ENCODE data around the gene BRAT1. TPM values are rescaled to one million over a fixed set of nuclear protein-coding genes. Genes with fewer than 3 reads are reported as not detected.
"Not testable (repeated sequence)": the region's sequence is repeated elsewhere in the genome, so short reads cannot be mapped to it uniquely, and the experiment has no call there.

BRAT1 gene
- total and polyA plus RNA-seq, 2 donors, result 18.2 to 30.9 TPM

DNA sequence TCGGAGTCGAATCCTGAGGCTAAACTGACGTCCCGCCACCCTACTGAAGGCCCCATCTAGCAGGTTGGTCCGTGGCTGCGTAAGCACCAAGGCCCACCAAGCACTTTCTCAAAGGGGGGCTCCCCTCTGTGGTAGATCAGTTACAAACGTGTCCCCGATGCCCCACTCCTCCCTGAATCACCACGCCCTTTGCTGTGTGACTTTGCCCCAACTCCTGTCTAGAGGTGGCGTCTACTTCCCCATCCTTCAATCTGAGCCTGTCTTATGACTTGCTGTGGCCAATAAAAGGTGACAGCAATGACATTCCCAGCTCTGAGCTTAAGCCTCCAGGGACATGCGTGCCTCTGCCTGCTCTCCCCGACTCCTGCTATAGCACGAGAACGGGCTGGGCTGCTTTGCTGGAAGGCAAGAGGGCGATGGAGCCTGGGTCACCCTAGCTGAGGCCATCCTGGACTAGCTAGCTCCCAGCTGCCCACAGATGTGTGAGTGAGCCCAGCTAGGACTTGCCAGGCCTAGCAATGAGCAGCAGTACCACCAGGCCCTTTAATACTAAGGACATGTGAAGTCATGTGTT is 23.0 kb downstream of the BRAT1 start:
- H3K27ac ChIP-seq (ENCODE audit: low read depth); H3K36me3 ChIP-seq (ENCODE audit: insufficient read depth); DNase-seq (ENCODE audit: extremely low spot score); H3K4me1 ChIP-seq (ENCODE audit: insufficient read depth); H3K4me3 ChIP-seq (ENCODE audit: low read depth, low read length): not testable (repeated sequence)
- WGBS, result 83% methylated on average over 10 of the region's 15 CpGs

GRCh38 chr7:2531796-2532110 is 23.6 kb downstream of the BRAT1 start:
- H3K36me3 ChIP-seq (ENCODE audit: insufficient read depth); H3K27ac ChIP-seq (ENCODE audit: low read depth); H3K4me3 ChIP-seq (ENCODE audit: low read depth, low read length); DNase-seq (ENCODE audit: extremely low spot score); H3K4me1 ChIP-seq (ENCODE audit: insufficient read depth): not testable (repeated sequence)
- WGBS, result 37% methylated on average over 10 of the region's 17 CpGs

GRCh38 chr7:2530994-2531795 is 24.1 kb downstream of the BRAT1 start:
- not testable (repeated sequence) for H3K36me3 ChIP-seq (ENCODE audit: insufficient read depth); H3K4me3 ChIP-seq (ENCODE audit: low read depth, low read length); H3K4me1 ChIP-seq (ENCODE audit: insufficient read depth); DNase-seq (ENCODE audit: extremely low spot score); H3K27ac ChIP-seq (ENCODE audit: low read depth)
- WGBS, result 52% methylated on average over 37 of the region's 43 CpGs

- no peaks in the 10 kb centered on the region for H3K4me1 ChIP-seq (ENCODE audit: insufficient read depth)
- H3K27ac ChIP-seq (ENCODE audit: low read depth), result peak overlapping the region; percentile 65
- WGBS, result 69% methylated on average over 16 of the region's 16 CpGs
- DNase-seq (ENCODE audit: extremely low spot score), result no peak
- no peaks in the 10 kb centered on the region for H3K36me3 ChIP-seq (ENCODE audit: insufficient read depth)
- no peak overlapping the region for H3K4me3 ChIP-seq (ENCODE audit: low read depth, low read length)
Measured at GRCh38 chr7:2530071-2530987, 25.0 kb downstream of the BRAT1 start.

DNA sequence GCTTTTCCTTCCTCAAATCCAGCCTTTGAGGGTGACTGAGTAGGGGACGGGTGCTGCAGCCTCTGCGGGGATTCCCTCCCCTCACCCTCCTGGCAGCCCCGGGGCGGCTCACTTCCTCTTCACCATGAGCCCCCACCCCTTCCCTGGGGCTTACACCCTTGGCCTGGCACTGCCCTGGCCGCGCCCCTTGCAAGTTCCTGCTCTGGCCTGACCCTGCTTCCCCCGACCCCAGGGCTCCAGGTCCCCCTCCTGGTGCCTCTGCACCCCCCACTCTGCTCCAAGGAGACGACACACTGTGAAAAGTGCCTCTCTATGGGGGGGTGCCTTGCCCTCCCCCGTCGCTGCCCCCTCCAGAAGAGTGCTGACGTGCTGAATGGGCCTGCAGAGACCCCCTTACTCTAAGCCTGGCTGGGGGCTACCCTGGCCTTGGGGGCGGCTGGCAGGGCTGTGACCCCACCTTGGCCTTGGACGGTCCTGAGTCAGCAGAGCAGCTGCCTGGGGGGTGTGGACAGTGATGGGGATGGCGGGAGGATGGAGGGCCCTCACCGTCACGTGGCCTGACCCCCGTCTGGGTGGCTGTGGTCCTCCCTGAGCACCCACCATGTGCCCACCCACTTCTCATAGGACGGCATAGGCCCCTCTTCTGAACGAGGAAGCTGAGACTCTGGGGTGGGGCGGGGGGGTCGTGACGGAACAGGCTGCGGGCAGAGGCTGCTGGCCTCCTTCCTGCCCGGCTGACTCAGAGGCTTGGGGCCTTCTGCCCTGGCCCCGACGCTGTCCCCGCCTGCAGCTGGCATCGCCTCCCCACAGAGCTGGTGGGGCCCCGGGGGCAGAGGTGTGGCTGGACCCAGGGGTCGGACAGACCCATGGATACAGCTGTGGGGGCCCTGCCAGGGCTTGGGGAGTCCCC is 25.9 kb downstream of the BRAT1 start:
- H3K4me1 ChIP-seq (ENCODE audit: insufficient read depth), result no peaks in the 10 kb centered on the region
- no peak for DNase-seq (ENCODE audit: extremely low spot score)
- no peaks in the 10 kb centered on the region for H3K36me3 ChIP-seq (ENCODE audit: insufficient read depth)
- WGBS, result 55% methylated on average over 30 of the region's 30 CpGs
- H3K27ac ChIP-seq (ENCODE audit: low read depth), result peak overlapping the region; percentile 65
- H3K4me3 ChIP-seq (ENCODE audit: low read depth, low read length), result no peak overlapping the region

DNA sequence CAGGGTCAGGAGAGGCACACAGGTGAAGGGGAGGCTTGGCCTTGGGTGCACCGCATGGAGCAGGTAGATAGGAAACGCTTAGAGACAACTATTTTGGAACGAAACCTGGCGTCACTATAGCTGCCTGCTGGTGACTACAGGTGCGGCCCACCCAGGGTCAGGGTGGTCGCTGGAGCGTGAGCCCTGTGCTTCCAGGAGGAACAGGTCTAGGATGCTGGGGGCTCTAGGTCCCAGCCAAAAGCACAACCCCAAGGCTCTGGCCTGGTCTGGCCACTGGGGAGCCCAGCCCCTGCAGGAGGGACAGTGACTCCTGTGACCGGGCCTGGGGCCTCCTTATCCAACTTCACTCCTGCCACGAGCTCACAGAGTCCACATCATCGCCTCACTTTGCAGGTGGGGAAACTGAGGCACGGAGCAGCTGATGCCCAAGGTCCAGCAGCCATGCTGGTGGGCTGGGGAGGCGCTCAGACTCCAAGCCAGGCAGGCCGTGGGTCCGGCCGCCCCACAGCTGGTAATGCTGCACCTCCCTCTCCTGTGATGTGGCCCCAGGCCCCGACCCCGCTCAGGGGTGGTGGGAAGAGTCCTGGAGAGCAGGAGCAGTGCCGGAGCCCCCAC is 26.7 kb downstream of the BRAT1 start:
- Histone ChIP-seq H3K4me1 (ENCODE audit: insufficient read depth) (no peaks in the 10 kb centered on the region), H3K4me3 (ENCODE audit: low read depth, low read length) (no peak overlapping the region), H3K36me3 (ENCODE audit: insufficient read depth) (no peaks in the 10 kb centered on the region), H3K27ac (ENCODE audit: low read depth) (no peak overlapping the region)
- 79% methylated on average over 18 of the region's 18 CpGs for WGBS
- DNase-seq (ENCODE audit: extremely low spot score), result no peak

GRCh38 chr7:2527505-2528467 is 27.5 kb downstream of the BRAT1 start:
- no peak for DNase-seq (ENCODE audit: extremely low spot score)
- 67% methylated on average over 17 of the region's 17 CpGs for WGBS
- no peaks in the 10 kb centered on the region for H3K36me3 ChIP-seq (ENCODE audit: insufficient read depth)
- H3K4me1 ChIP-seq (ENCODE audit: insufficient read depth), result no peaks in the 10 kb centered on the region
- no peak overlapping the region for H3K27ac ChIP-seq (ENCODE audit: low read depth)
- no peak overlapping the region for H3K4me3 ChIP-seq (ENCODE audit: low read depth, low read length)

- WGBS, result 89% methylated on average over 40 of the region's 40 CpGs
- no peaks in the 10 kb centered on the region for H3K4me1 ChIP-seq (ENCODE audit: insufficient read depth)
Measured at GRCh38 chr7:2526659-2527504, 28.4 kb downstream of the BRAT1 start.

DNA sequence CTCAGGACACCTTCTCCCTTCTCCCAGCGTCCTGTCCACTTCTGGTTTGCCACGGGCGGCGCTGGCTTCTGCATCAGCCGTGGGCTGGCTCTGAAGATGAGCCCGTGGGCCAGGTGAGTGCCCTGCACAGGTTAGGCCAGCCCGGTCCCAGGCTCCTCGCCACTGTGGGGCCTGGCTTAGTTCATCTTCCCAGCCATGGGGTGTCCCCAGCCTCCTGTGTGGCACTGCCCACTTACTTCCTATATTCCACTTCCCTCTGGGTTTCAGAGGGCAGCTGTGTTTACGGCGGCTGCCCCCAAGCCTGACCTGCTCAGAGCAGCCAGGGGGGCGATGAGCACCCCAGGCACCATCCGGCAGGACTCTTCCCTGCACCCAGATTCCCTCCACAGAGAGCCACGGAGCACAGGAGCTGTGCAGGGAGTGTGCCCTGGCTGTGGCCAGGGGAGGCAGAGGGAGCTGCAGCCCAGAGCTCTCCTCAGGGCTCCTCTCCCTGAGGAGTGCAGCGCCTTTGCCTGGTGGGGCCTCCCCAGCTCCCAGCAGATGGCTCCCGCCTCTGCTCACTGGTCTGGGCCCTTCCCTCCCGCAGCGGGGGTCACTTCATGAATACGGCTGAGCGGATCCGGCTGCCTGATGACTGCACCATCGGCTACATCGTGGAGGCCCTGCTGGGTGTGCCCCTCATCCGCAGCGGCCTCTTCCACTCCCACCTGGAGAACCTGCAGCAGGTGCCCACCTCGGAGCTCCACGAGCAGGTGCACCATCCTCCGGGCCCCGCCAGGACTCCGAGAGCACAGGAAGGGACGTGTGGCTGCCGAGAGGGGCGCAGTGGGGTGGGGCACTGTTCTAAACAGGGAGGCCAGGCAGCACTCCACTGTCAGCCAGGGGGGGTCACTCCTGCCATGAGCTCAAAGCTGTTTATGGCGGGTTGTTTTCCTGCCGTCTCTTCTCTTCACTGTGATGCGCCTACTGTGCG is 29.4 kb downstream of the BRAT1 start:
- 76% methylated on average over 36 of the region's 36 CpGs for WGBS
- no peaks in the 10 kb centered on the region for H3K36me3 ChIP-seq (ENCODE audit: insufficient read depth)
- H3K4me1 ChIP-seq (ENCODE audit: insufficient read depth), result no peaks in the 10 kb centered on the region
- H3K27ac ChIP-seq (ENCODE audit: low read depth), result no peak overlapping the region
- H3K4me3 ChIP-seq (ENCODE audit: low read depth, low read length), result no peak overlapping the region
- DNase-seq (ENCODE audit: extremely low spot score), result no peak

More at GRCh38 chr7:2526659-2527504, 28.4 kb downstream of the BRAT1 start:
- no peak for DNase-seq (ENCODE audit: extremely low spot score)
- H3K4me3 ChIP-seq (ENCODE audit: low read depth, low read length), result no peak overlapping the region
- no peak overlapping the region for H3K27ac ChIP-seq (ENCODE audit: low read depth)
- H3K36me3 ChIP-seq (ENCODE audit: insufficient read depth), result no peaks in the 10 kb centered on the region

DNA sequence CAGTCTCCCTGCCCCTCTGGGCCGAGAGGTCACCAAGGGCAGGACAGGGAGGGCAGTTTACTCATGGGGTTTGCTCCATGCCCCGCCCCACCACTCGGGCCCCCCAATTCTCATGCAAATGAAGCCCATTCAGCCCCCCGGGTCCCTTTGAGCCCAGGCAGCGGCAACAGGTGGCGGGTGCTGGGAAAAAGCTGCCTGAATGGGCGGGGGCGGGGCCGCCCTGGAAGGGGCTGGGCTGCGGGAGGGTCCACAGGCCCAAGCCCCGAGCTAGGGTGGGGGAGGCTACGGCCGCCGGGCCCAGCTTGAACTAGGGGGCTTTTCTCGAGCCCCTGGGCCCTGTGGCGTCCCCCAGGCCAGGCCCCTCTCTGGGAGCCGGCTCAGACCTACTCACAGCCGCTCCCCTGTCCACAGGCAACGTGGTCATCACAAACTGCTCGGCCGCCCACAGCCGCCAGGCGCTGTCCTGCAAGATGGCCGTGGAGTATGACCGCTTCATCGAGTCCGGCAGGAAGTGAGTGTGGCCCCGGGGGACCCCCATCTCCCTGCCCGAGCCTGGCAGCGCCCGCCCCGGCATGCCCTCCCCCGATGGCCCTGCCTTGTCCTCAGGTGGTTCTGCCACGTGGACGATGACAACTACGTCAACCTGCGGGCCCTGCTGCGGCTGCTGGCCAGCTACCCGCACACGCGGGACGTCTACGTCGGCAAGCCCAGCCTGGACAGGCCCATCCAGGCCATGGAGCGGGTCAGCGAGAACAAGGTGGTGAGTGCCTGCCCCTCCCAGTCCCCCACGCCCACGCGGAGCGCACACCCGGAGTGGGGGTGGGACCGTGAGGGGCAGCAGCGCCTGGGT is 30.3 kb downstream of the BRAT1 start:
- Histone ChIP-seq H3K27ac (ENCODE audit: low read depth) (no peak overlapping the region), H3K36me3 (ENCODE audit: insufficient read depth) (no peaks in the 10 kb centered on the region), H3K4me1 (ENCODE audit: insufficient read depth) (no peaks in the 10 kb centered on the region), H3K4me3 (ENCODE audit: low read depth, low read length) (no peak overlapping the region)
- WGBS, result 75% methylated on average over 53 of the region's 53 CpGs
- no peak for DNase-seq (ENCODE audit: extremely low spot score)
